ENCODE data around the gene ATL2. TPM values are rescaled to one million over a fixed set of nuclear protein-coding genes. Genes with fewer than 3 reads are reported as not detected.

ATL2 gene
- total RNA-seq, 2 donors from 2014 or later = 125 to 139 TPM

DNA sequence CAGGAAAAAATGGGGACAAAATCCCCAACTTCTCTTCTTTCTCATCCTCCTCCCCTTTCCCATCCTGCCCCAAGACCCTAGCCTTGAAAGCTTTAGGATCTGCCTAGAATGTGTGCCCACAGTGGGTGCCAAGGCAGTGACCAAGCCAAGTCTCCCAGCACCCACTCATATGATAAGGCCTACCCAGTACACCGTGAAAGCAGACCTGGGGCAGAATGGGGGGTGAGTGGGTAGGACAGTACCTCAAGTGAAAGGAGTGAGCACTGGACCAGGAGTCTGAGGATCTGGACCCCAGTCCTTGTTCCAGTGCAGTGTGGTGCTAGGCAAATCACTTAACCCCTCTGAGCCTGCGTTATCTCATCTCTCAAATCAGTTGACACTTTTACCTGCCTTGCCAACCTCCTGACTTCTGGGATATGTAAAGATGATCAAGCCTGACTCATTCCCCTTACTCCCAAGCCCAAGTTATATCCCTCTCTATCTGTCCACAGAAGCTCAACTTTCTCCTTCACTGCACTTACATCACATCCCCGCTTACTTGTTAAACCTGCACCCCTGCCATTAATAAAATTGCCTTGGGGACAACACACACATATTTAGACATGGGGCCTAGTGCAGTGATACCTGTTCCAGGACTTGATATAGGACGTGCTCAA is 109.7 kb downstream of the ATL2 start:
- H3K4me3 Mint-ChIP-seq = no peak overlapping the region
- H3K27me3 Mint-ChIP-seq (ENCODE audit: insufficient read depth) = peaks cover 12% of the 10 kb centered on the region
- no peak overlapping the region for H3K27ac ChIP-seq (ENCODE audit: low read depth, low read length)
- H3K4me1 ChIP-seq (ENCODE audit: control insufficient read depth, insufficient read depth, low read length) = no peaks in the 10 kb centered on the region
- TF ChIP-seq, protein P1, sequence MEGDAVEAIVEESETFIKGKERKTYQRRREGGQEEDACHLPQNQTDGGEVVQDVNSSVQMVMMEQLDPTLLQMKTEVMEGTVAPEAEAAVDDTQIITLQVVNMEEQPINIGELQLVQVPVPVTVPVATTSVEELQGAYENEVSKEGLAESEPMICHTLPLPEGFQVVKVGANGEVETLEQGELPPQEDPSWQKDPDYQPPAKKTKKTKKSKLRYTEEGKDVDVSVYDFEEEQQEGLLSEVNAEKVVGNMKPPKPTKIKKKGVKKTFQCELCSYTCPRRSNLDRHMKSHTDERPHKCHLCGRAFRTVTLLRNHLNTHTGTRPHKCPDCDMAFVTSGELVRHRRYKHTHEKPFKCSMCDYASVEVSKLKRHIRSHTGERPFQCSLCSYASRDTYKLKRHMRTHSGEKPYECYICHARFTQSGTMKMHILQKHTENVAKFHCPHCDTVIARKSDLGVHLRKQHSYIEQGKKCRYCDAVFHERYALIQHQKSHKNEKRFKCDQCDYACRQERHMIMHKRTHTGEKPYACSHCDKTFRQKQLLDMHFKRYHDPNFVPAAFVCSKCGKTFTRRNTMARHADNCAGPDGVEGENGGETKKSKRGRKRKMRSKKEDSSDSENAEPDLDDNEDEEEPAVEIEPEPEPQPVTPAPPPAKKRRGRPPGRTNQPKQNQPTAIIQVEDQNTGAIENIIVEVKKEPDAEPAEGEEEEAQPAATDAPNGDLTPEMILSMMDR (conservative IDR thresholded peaks at IDR 0.05) = no peak
- no peaks in the 10 kb centered on the region for H3K9me3 Mint-ChIP-seq
- H3K36me3 ChIP-seq (ENCODE audit: control insufficient read depth, insufficient read depth, low read length) = no peaks in the 10 kb centered on the region
- no peaks in the 10 kb centered on the region for H3K9me3 ChIP-seq (ENCODE audit: control insufficient read depth, low read length)
- no peak overlapping the region for H3K9ac ChIP-seq (ENCODE audit: extremely low read depth, low read length, poor library complexity, severe bottlenecking)
- H3K36me3 Mint-ChIP-seq (ENCODE audit: low read depth) = no peaks in the 10 kb centered on the region
- DNase-seq = no peak
- H3K4me1 Mint-ChIP-seq = peaks cover 3% of the 10 kb centered on the region
- H3K27me3 ChIP-seq (ENCODE audit: control insufficient read depth, insufficient read depth, low read length, poor library complexity, severe bottlenecking) = no peaks in the 10 kb centered on the region
- no peak overlapping the region for H3K4me3 ChIP-seq (ENCODE audit: low read length)
- 83 to 95% methylated on average over 2 to 4 of the region's 4 CpGs for WGBS, 2 experiments (ENCODE audit: insufficient coverage in 1 of 2, insufficient read length in 1 of 2)
- no peak overlapping the region for H3K27ac Mint-ChIP-seq

DNA sequence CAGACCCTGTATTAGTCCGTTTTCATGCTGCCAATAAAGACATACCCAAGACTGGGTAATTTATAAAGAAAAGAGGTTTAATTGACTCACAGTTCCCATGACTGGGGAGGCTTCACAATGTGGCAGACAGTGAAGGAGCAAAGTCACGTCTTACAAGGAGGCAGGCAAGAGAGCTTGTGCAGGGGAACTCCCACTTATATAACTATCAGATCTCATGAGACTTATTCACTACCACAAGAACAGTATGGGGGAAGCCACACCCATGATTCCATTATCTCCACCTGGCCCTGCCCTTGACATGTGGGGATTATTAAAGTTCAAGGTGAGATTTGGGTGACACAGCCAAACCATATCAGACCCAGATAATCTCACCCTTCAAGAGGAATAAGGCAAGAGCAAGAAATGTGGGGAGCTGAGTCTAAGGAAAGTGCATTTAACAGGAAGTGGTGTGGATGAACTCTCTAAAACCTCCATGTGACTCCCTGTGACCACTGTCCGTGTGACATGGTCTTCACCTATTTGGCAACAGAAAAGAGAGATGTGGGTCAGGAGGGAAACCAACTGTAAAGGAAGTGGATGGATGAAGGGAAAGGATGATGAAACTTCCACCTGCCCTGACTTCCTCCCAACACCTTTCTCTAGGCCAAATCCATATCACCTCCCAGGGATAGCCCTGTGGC is 110.6 kb downstream of the ATL2 start:
- Histone ChIP-seq H3K36me3 (ENCODE audit: control insufficient read depth, insufficient read depth, low read length) (no peaks in the 10 kb centered on the region), H3K27me3 (ENCODE audit: control insufficient read depth, insufficient read depth, low read length, poor library complexity, severe bottlenecking) (no peaks in the 10 kb centered on the region), H3K4me3 (ENCODE audit: low read length) (no peak overlapping the region), H3K27ac (ENCODE audit: low read depth, low read length) (no peak overlapping the region), H3K4me1 (ENCODE audit: control insufficient read depth, insufficient read depth, low read length) (no peaks in the 10 kb centered on the region), H3K9me3 (ENCODE audit: control insufficient read depth, low read length) (no peaks in the 10 kb centered on the region), H3K9ac (ENCODE audit: extremely low read depth, low read length, poor library complexity, severe bottlenecking) (no peak overlapping the region)
- Mint-ChIP-seq H3K4me1 (peaks cover 5% of the 10 kb centered on the region), H3K27ac (no peak overlapping the region), H3K27me3 (ENCODE audit: insufficient read depth) (peaks cover 17% of the 10 kb centered on the region), H3K36me3 (ENCODE audit: low read depth) (no peaks in the 10 kb centered on the region), H3K9me3 (no peaks in the 10 kb centered on the region), H3K4me3 (no peak overlapping the region)
- 96 to 100% methylated on average over 1 to 3 of the region's 3 CpGs for WGBS, 2 experiments (ENCODE audit: insufficient coverage in 1 of 2, insufficient read length in 1 of 2)
- TF ChIP-seq, protein P1 (conservative IDR thresholded peaks at IDR 0.05) = no peak
- DNase-seq = no peak

DNA sequence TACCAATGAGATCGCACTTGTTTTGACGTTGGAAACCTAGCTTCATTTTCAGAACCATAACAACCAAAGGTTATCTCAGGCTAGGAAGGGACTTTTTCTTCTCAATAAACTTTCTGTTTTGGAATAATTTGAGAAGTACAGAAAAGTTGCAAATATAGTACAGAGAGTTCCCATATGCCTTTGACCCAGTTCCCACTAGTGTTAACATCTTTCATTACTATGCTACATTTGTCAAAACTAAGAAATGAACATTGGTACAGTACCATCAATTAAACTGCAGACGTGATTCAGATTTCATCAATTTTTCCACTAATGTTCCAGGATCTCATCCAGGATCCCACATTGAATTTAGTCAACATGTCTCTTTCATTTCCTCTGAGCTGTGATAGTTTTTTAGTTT is 111.6 kb downstream of the ATL2 start:
- Histone ChIP-seq H3K4me3 (ENCODE audit: low read length) (no peak overlapping the region), H3K9ac (ENCODE audit: extremely low read depth, low read length, poor library complexity, severe bottlenecking) (no peak overlapping the region), H3K9me3 (ENCODE audit: control insufficient read depth, low read length) (no peaks in the 10 kb centered on the region), H3K27ac (ENCODE audit: low read depth, low read length) (no peak overlapping the region), H3K36me3 (ENCODE audit: control insufficient read depth, insufficient read depth, low read length) (no peaks in the 10 kb centered on the region), H3K27me3 (ENCODE audit: control insufficient read depth, insufficient read depth, low read length, poor library complexity, severe bottlenecking) (no peaks in the 10 kb centered on the region), H3K4me1 (ENCODE audit: control insufficient read depth, insufficient read depth, low read length) (no peaks in the 10 kb centered on the region)
- H3K36me3 Mint-ChIP-seq (ENCODE audit: low read depth) = no peaks in the 10 kb centered on the region
- peaks cover 24% of the 10 kb centered on the region for H3K27me3 Mint-ChIP-seq (ENCODE audit: insufficient read depth)
- WGBS, 2 experiments (ENCODE audit: insufficient coverage in 1 of 2, insufficient read length in 1 of 2) = 97% methylated on average over 3 of the region's 3 CpGs
- TF ChIP-seq, protein P1 (conservative IDR thresholded peaks at IDR 0.05) = no peak
- no peak overlapping the region for H3K4me3 Mint-ChIP-seq
- H3K9me3 Mint-ChIP-seq = no peaks in the 10 kb centered on the region
- no peak for DNase-seq
- no peak overlapping the region for H3K27ac Mint-ChIP-seq
- peaks cover 5% of the 10 kb centered on the region for H3K4me1 Mint-ChIP-seq
